SJCRH30 (cell line): ENCODE data around the gene KCNJ14. TPM values are rescaled to one million over a fixed set of nuclear protein-coding genes. Genes with fewer than 3 reads are reported as not detected.

Experiments
- DNase-seq, 2 experiments: peaks; one replicate each; pipeline ENCODE4 v3.0.0-alpha.2; 2015 to 2020
- H3K27ac ChIP-seq: fragments of 250-450 bp; sonication (Bioruptor Pico); 2 replicates; pipeline ENCODE4 v1.5.1; 2020; ENCODE audit warnings: mild to moderate bottlenecking, moderate library complexity
- H3K27me3 ChIP-seq: fragments of 250-450 bp; sonication (Bioruptor Pico); 2 replicates; pipeline ENCODE4 v1.5.1; 2020; ENCODE audit warnings: mild to moderate bottlenecking, moderate library complexity
- H3K36me3 ChIP-seq: fragments of 250-450 bp; sonication (Bioruptor Pico); 2 replicates; pipeline ENCODE4 v1.5.1; 2020; ENCODE audit warnings: mild to moderate bottlenecking, moderate library complexity
- H3K4me1 ChIP-seq: fragments of 250-450 bp; sonication (Bioruptor Pico); 2 replicates; pipeline ENCODE4 v1.5.1; 2020; ENCODE audit warnings: mild to moderate bottlenecking, moderate library complexity
- H3K4me3 ChIP-seq: fragments of 250-450 bp; sonication (Bioruptor Pico); 2 replicates; pipeline ENCODE4 v1.5.1; 2020; ENCODE audit warnings: mild to moderate bottlenecking, moderate library complexity
- H3K9me3 ChIP-seq: fragments of 250-450 bp; sonication (Bioruptor Pico); replicated peaks from 2 replicates; pipeline ENCODE4 v1.5.1; 2020; ENCODE audit warnings: mild to moderate bottlenecking, moderate library complexity
- total RNA-seq: library from RNA; depleted of rRNA; stranded (reverse); fragments of >200 nt; shearing (Covaris generic); gene quantifications from 2 replicates; pipeline ENCODE4 v1.2.3, GENCODE V29; 2014; rRNA removed

KCNJ14 gene
- total RNA-seq, 1 experiment from 2014 or later = 0.57 TPM

DNA sequence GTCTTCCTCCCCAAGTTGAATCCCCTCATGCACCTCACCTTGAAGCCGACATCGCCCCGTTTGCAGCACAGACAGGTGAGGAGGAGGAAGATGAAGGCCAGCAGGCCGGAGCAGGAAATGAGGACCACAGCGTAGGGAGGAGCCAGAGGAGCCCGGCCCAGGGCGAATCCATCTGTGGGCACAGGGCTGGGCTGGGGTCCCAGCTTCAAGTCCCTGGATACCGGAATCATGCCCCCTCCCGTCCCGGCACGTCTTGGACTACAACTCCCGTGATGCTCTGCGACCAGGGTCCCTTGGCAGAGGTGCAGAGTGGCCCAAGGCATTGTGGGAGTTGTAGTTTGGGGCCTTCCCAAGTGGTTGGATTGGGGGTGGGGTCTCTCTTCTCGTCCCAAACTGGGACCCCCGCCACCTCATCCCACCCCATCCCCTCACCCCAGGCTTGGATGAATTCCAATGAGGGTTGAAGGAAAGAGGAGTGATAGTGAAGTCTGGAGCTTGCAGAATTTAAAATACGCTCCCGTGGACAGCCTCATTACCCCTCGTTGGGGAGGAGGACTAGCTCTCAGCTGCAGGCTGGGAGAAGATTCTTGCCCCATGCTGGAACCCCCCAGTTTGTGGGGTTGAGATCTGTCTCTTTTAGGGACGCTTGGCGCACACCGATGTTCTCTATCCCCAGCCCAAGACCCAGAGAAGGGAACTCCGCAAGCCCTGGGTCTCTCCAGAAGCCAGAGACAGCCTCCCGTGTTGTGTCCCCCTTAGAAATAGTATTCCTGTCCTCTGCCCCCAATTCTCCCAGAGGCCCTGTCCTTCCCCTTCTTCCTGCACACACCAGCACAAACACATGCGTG, 55.3 kb downstream of the KCNJ14 start:
- Histone ChIP-seq H3K9me3 (no peaks in the 10 kb centered on the region), H3K4me1 (no peaks in the 10 kb centered on the region), H3K27me3 (no peaks in the 10 kb centered on the region), H3K36me3 (no peaks in the 10 kb centered on the region), H3K4me3 (no peak overlapping the region), H3K27ac (no peak overlapping the region)
- DNase-seq = peak; percentile 49 to 67

DNA sequence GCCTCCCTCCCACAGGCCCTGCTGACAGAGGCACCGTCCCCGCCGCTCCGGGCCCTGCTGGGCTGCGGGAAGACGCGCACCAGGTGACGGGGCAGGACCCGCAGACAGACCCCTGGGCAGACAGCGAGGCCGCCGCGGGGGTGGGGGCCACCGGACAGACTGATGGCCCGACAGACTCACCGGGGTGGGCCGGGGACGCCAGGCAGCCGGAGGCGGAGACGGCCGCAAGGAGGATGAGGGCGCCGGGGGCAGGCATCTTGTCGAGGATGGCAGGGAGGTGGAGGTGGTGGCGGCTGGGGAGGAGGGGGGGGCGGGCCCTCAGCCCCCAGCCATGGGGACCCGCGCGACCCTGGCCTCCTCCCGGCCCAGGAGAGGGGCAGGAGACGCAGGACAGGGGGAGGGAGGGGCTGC, 56.0 kb downstream of the KCNJ14 start:
- DNase-seq = no peak
- H3K27ac ChIP-seq = no peak overlapping the region
- no peaks in the 10 kb centered on the region for H3K36me3 ChIP-seq
- H3K4me1 ChIP-seq = no peaks in the 10 kb centered on the region
- H3K4me3 ChIP-seq = no peak overlapping the region
- H3K9me3 ChIP-seq = no peaks in the 10 kb centered on the region
- no peaks in the 10 kb centered on the region for H3K27me3 ChIP-seq

- Histone ChIP-seq H3K27me3 (no peaks in the 10 kb centered on the region), H3K36me3 (no peaks in the 10 kb centered on the region), H3K4me3 (no peak within 1 kb of the TSS), H3K27ac (no peak within 1 kb of the TSS), H3K9me3 (no peaks in the 10 kb centered on the region), H3K4me1 (no peaks in the 10 kb centered on the region)
- DNase-seq = peak; percentile 51 to 59
Observed at GRCh38 chr19:48511800-48512503, 56.6 kb downstream of the KCNJ14 start, which contains the start of gene LMTK3. Gene LMTK3, minus strand, starts transcription at chr19:48511835. Its CDS starts 259 bp downstream, at chr19:48511576.

DNA sequence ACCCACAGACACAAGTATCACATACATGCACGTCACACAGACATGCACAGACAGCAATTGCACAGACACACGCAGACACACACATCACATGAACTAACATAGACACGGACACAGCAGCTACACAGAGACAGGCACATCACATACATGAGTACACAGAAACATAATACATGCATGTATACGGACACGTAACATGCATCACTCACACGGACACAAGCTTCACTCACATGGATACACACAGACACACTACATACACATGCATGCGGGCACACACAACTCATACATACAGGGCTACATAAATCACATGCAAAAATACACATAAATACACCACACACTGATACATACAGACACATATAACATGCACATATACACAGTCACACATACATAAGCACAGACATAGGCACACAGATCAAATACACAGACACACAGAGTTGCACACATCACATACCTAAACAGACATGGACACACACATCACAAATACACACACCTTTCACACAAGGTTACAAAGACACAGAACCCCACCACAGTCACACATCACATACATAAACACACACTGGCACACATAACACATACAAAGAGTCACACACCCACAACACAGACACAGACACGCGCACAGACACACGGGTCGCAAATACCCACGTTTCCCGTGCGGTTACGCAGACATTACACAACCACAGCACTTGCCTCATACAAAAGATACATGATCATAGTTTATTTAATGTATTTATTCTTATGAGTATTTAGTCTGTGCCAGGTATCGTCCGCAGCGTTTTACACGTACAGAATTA, 57.3 kb downstream of the KCNJ14 start:
- no peaks in the 10 kb centered on the region for H3K4me1 ChIP-seq
- H3K27me3 ChIP-seq = no peaks in the 10 kb centered on the region
- no peaks in the 10 kb centered on the region for H3K36me3 ChIP-seq
- no peak overlapping the region for H3K4me3 ChIP-seq
- no peak overlapping the region for H3K27ac ChIP-seq
- H3K9me3 ChIP-seq = no peaks in the 10 kb centered on the region
- no peak for DNase-seq

GRCh38 chr19:48513289-48514122, 58.1 kb downstream of the KCNJ14 start:
- DNase-seq = peak; percentile 36 to 56
- Histone ChIP-seq H3K27me3 (no peaks in the 10 kb centered on the region), H3K27ac (no peak overlapping the region)

DNA sequence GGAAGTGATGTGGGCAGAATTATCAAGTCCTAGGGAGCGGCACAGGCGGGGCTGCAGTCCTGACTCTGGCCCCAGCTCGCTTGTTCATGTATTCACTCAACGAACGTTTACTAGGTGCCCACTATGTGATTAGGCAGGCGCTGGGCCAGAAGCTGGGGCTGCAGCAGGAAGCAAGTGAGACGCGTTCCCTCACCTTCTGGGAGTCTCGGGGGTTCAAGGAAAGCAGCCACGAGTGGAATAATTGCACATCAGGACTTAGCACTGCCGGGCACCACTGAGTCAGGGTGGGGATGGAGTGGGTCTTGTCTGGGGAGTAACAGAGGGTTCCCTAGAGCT, 58.7 kb downstream of the KCNJ14 start:
- Histone ChIP-seq H3K9me3 (no peaks in the 10 kb centered on the region), H3K4me3 (no peak overlapping the region), H3K36me3 (no peaks in the 10 kb centered on the region), H3K27me3 (no peaks in the 10 kb centered on the region), H3K27ac (no peak overlapping the region), H3K4me1 (no peaks in the 10 kb centered on the region)
- no peak for DNase-seq

More at GRCh38 chr19:48513289-48514122, 58.1 kb downstream of the KCNJ14 start:
- H3K9me3 ChIP-seq = no peaks in the 10 kb centered on the region
- H3K4me3 ChIP-seq = peak overlapping the region; percentile 41
- H3K4me1 ChIP-seq = no peaks in the 10 kb centered on the region
- H3K36me3 ChIP-seq = no peaks in the 10 kb centered on the region

- no peaks in the 10 kb centered on the region for H3K27me3 ChIP-seq
- no peak overlapping the region for H3K27ac ChIP-seq
- no peaks in the 10 kb centered on the region for H3K36me3 ChIP-seq
- DNase-seq = no peak
- H3K9me3 ChIP-seq = no peaks in the 10 kb centered on the region
- no peaks in the 10 kb centered on the region for H3K4me1 ChIP-seq
- H3K4me3 ChIP-seq = no peak overlapping the region
Observed at GRCh38 chr19:48516536-48516935, 61.2 kb downstream of the KCNJ14 start.

Other genes starting within 250 kb of the KCNJ14 start
- 18.3 and 20.4 TPM in 2 replicates for gene CARD8, start 199.7 kb upstream of the KCNJ14 start, total RNA-seq
- gene ZNF114, start 185.5 kb upstream of the KCNJ14 start, total RNA-seq = 0.71 and 1.0 TPM in 2 replicates
- gene EMP3, start 130.0 kb upstream of the KCNJ14 start, total RNA-seq = 79.1 and 79.2 TPM in 2 replicates
- gene TMEM143, start 91.6 kb upstream of the KCNJ14 start, total RNA-seq = 2.6 and 2.8 TPM in 2 replicates
- not detected in 2 replicates for gene SYNGR4, start 91.2 kb upstream of the KCNJ14 start, total RNA-seq
- gene KDELR1, start 64.0 kb upstream of the KCNJ14 start, total RNA-seq = 105 and 119 TPM in 2 replicates
- 0.03 TPM in 1 of 2 replicates, not detected in the other for gene GRIN2D, start 61.9 kb upstream of the KCNJ14 start, total RNA-seq
- gene GRWD1, start 9.6 kb upstream of the KCNJ14 start, total RNA-seq = 40.4 and 44.6 TPM in 2 replicates
- 25.0 and 29.0 TPM in 2 replicates for gene CYTH2, start 13.8 kb downstream of the KCNJ14 start, total RNA-seq
- not detected in 2 replicates for gene LMTK3, start 56.3 kb downstream of the KCNJ14 start, total RNA-seq
- 0.26 TPM in 1 of 2 replicates, not detected in the other for gene SULT2B1, start 96.6 kb downstream of the KCNJ14 start, total RNA-seq
- not detected in 2 replicates for gene SPACA4, start 151.2 kb downstream of the KCNJ14 start, total RNA-seq
- gene FAM83E, start 159.5 kb downstream of the KCNJ14 start, total RNA-seq = 1.9 and 3.3 TPM in 2 replicates
- 1,609 and 2,008 TPM in 2 replicates for gene RPL18, start 163.6 kb downstream of the KCNJ14 start, total RNA-seq
- gene SPHK2, start 163.9 kb downstream of the KCNJ14 start, total RNA-seq = 13.1 and 17.4 TPM in 2 replicates
- 23.9 and 24.4 TPM in 2 replicates for gene DBP, start 181.8 kb downstream of the KCNJ14 start, total RNA-seq
- 10.7 and 11.8 TPM in 2 replicates for gene CA11, start 190.6 kb downstream of the KCNJ14 start, total RNA-seq
- 151 and 155 TPM in 2 replicates for gene NTN5, start 217.4 kb downstream of the KCNJ14 start, total RNA-seq
- 0.08 and 0.30 TPM in 2 replicates for gene FUT2, start 240.4 kb downstream of the KCNJ14 start, total RNA-seq